GM18499 (cell line): Measurements from ENCODE around the gene MSH6.
A peak's percentile ranks its signal among the peaks of the same experiment; 100 is the strongest.

Source experiments
- ATAC-seq: cut with Tn5 transposase; IDR thresholded peaks from one replicate; pipeline ENCODE4 v1.9.1; 2021; ENCODE audit warnings: moderate number of reproducible peaks; ENCODE audit not compliant: insufficient read depth, unreplicated experiment

Gene MSH6, protein sequence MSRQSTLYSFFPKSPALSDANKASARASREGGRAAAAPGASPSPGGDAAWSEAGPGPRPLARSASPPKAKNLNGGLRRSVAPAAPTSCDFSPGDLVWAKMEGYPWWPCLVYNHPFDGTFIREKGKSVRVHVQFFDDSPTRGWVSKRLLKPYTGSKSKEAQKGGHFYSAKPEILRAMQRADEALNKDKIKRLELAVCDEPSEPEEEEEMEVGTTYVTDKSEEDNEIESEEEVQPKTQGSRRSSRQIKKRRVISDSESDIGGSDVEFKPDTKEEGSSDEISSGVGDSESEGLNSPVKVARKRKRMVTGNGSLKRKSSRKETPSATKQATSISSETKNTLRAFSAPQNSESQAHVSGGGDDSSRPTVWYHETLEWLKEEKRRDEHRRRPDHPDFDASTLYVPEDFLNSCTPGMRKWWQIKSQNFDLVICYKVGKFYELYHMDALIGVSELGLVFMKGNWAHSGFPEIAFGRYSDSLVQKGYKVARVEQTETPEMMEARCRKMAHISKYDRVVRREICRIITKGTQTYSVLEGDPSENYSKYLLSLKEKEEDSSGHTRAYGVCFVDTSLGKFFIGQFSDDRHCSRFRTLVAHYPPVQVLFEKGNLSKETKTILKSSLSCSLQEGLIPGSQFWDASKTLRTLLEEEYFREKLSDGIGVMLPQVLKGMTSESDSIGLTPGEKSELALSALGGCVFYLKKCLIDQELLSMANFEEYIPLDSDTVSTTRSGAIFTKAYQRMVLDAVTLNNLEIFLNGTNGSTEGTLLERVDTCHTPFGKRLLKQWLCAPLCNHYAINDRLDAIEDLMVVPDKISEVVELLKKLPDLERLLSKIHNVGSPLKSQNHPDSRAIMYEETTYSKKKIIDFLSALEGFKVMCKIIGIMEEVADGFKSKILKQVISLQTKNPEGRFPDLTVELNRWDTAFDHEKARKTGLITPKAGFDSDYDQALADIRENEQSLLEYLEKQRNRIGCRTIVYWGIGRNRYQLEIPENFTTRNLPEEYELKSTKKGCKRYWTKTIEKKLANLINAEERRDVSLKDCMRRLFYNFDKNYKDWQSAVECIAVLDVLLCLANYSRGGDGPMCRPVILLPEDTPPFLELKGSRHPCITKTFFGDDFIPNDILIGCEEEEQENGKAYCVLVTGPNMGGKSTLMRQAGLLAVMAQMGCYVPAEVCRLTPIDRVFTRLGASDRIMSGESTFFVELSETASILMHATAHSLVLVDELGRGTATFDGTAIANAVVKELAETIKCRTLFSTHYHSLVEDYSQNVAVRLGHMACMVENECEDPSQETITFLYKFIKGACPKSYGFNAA (N-terminal part only)

DNA sequence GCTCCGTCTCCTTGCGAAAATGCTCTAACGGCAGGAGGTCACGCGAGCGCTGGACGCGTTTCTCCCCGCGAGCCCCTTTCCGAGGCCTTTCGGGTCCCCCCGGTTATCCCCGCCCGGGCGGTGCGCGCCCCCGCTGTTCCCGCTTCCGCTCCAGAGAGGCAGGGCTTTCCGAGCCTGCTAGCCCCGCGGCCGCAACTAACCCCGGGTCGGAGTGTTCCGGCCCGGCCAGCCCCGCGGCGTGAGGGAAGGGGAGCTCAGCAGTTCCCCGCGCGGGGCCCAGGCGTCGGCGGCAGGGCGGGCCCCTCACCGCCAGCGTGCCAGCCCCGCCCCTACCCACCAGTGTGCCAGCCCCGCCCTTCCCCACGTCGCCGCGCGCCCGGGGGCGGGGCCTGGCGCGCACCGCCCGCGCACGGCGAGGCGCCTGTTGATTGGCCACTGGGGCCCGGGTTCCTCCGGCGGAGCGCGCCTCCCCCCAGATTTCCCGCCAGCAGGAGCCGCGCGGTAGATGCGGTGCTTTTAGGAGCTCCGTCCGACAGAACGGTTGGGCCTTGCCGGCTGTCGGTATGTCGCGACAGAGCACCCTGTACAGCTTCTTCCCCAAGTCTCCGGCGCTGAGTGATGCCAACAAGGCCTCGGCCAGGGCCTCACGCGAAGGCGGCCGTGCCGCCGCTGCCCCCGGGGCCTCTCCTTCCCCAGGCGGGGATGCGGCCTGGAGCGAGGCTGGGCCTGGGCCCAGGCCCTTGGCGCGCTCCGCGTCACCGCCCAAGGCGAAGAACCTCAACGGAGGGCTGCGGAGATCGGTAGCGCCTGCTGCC, at the start of gene MSH6:
Gene MSH6, plus strand, starts transcription at position 475 of the 815 bp plus-strand sequence. Its CDS starts 89 bp downstream, at position 564.
- peak; percentile 42 for ATAC-seq

DNA sequence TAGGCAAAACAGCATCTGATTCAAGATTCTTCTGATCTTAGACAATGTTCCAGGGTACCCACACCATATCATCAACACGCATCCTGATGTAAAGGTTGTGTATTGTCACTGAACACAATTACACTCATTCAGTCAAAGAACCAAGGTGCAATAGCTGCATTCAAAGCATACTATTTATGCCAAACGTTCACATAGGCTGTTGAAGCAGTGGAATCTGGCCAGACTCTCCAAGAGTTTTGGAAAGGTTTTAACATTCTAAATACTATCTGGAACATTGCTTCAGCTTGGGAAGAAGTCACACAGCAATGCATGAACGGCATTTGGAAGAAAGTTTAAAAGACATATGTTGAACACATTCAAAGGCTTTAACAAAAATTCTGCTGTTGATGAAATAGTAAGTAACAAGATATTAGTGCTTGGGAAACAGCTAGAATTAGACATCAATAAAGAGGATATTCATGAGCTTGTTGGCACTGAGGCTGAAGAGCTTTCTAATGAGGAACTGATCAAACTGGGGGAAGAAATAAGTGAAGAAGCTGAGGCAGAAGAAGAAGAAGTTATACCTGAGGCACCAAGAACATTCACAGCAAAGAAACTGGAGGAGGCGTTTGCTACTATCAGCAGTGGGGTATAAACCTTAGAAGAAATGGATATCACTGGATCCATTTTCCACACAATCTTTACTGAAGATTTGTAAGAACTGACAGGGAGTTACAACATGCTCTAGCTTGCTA, 47.6 kb upstream of the MSH6 start:
- no peak for ATAC-seq

DNA sequence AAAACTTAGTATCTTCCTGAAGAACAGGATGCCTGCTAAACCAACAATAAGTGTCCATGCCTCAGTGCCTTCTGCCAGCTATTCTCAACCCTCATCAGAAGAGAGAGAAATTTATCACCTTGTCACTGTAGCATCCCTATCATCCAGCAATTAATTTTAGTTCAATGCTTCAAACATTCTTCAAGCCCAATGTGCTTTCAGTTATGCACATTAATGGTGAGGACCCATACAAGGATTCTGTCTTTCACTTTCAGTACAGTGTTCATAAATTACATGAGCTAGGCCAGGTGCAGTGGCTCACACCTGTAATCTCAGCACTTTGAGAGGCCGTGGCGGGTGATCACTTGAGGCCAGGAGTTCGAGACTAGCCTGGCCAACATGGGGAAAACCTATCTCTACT, 47.0 kb upstream of the MSH6 start:
- no peak for ATAC-seq

DNA sequence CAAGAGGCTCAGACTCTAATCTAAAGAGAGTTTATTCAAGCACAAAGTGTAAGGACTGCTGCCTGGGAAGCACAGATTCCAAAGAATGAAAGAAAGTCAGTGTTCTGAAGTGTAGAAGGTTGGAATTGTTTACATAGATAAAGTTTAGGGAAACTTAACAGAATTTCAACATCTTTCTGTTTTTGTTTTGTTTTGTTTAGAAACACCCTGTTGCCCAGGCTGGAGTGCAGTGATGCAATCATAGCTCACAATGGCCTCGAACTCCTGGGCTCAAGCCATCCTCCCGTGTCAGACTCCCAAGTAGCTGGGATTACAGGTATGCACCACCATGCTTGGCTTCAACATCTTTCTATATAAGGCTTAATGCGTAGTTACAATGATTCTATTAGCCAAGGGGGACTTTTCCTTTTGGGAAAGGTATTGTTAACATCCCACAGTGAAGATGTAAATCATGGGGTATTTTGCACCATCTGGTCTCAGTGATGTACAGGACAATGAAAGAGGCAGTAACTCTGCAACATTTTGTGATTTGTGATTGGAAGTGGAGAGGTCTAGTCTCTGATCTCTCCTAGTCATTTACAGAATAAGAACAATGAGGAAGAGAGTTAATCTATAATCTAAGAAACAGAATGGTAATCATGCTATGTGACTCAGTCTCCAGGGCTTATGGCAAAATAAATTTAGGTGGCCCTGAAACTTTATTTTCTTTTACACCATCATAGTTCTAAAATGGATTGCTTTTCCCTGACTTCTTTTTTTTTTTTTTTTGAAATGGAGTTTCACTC, 45.6 kb upstream of the MSH6 start:
- no peak for ATAC-seq

DNA sequence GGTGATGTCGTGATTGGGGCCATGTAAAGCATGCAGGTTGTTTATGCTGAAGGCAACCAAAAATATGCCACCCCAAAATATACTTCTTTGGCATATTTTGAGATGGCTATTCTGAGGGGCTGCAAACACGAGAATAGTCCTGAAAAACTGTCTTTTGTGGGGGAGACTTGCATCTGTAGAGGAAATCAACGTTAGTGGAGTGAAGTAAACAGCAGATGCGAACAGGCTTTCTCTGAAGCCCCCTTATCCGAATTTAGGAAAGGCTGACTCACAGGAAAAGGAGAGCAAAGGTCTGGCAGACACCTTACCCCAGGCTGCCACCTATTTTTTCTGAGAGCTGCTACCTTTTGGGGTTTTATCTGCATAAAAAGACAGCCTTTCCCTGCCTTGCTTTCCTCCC, 44.6 kb upstream of the MSH6 start:
- ATAC-seq, result no peak

DNA sequence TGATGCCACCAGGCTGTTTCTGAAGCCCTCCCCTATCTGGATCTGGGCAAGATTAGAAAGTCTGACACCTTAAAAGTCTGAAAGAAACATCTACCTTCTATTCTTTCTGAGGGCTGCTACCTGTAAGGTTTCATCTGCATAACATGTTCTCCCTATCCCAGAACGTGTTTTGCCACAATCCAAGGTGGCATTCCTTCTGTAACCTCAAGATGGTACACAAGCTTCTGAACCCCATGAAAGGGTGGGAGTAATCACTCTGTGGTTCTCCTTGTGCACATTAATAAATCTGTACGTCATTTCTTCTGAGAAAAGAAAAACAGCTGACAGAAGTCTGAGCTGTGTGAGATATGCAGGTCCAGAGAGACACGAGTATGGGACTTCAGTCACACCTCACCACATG, 41.8 kb upstream of the MSH6 start:
- no peak for ATAC-seq

DNA sequence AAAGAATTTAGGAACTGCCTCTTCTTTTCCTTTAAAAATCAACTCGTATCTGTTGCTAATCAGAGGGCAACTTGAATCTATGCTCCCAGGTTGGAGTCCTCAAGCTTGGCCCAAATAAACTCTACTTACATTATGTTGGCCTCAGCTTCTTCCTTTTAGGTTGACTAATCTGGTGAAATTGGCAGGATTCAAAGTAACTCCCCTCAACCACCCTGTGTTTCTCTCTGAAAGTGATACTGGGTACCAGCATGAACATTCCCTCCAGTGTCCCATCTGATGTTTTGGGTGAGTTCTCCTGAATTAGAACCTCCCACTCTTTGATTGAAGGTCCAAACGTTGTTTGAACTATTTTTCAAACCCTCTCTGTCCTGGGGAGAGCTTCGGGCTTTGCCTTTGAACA, 41.3 kb upstream of the MSH6 start:
- no peak for ATAC-seq

DNA sequence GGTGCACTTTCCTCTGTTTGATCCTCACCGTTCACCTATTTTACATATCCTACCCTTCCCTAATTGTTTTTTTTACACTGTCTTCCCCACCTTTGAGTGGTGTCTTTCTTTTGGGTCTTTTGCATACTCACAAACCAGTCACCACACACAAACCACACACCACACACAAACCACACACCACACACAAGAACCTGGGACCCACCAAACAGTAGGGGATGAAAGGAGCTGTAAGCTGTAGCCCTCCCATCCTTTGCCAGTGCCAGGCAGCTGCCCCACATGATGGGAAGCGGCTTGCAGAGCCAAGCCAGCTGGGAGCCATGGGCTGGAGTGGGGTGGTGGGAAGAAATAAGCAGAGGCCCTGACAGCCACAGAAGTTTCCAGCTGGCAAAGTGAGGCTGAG, 38.9 kb upstream of the MSH6 start:
- no peak for ATAC-seq

DNA sequence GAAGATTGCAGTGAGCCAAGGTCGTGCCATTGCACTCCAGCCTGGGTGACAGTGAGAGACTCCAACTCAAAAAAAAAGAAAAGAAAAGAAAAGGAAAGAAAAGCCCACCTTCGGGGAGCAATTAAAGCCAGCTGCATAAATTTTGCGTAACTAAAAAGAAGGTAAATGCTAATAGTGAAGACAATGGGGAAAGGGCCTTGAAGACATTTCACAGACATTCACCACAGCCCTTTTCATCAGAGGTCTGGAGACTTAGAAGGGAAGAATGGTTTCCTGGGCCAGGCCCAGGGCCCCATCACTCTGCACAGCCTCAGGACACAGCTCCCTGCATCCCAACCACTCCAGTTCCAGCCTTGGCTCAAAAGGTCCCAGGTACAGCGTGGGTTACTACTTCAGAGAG, 35.1 kb upstream of the MSH6 start:
- no peak for ATAC-seq

DNA sequence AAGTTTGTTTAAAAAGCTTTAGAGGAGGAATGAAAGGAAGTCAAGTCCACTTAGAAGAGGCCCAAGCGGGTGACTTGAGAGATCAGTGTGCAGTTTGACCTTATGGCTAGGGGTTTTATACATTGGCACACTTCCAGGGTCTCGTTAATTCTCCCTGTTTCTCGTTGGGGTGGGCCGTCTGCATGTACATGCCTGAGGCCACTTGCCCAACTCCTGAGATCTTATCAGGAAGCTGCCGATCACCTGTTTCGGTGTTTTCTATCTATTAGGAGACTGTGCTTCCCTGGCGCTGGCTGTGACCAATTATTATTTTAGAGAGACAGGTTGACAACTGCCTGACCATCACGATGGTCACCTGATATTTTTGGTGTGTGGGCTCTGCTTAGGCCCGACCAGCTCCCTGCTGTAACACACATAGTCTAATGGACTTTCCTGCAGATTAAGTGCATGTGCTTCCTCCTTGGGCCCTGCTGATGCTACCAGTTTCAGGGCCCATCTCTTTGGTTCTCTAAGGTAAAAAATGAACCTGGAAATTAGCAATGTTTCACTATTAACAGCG, 31.0 kb upstream of the MSH6 start:
- ATAC-seq, result no peak

DNA sequence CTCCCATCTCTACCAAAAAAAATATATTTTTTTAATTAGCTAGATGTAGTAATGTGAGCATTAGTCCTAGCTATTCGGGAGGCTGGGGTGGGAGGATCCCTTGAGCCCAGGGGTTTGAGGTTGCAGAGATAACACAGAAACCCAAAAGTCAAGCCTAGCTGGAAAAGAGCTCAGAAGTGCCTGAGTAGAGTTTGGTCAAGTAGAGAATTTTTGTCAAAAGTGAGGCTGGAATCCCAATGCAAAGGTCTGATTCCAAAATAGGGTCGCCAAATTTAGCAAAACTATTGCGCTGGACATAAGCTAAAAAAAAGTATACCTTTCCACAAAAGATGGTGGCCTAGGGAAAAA, 15.5 kb upstream of the MSH6 start:
- ATAC-seq, result no peak

DNA sequence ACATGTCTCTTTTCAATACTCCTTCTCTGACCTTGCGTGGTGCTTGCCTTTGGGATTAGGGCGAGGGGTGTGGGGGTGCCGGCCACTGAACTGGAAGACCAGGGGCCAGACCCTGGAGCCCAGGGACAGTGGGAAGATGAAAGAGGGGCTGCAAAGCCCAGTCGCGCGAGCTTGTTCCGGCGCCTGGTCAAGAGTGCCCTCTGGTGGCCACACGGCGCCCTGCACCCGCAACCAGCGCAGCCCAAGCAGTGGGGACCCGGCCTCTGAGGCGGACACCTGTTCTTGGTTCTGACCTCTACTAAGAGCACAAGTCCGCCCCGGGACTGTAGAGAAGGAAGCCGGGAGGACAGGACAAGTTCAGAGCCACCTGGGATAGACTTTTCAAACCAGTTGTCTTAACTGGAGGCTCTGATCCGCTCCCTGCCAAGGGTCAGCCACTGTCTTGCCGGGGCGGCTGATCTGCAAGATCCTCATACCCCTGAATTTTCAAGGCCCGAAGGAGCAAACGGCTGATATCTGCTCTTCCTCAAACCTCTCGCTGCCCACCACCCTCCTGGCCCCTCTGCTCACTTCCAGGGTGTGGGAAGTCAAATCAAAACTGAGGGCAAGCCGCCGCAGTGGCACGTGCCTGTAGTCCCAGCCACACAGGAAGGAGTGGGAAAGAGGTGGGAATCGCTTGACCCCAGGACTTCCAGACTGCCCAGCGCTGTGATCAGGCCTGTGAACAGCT, 14.9 kb upstream of the MSH6 start:
- ATAC-seq, result no peak

DNA sequence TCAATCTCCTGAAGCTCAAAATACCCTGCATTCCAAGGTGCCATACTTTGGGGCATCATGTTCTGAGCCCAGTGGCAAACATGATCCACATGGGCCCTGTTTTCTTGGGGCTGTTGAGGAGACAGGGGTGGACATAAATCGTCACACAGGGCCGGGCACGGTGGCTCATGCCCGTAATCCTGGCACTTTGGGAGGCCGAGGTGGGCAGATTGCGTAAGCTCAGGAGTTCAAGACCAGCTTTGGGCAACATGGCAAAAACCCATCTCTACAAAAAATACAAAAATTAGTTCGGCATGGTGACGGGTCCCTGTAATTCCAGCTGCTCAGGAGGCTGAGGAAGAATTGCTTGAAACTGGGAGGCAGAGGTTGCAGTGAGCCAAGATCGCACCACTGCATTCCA, 13.6 kb upstream of the MSH6 start:
- no peak for ATAC-seq

DNA sequence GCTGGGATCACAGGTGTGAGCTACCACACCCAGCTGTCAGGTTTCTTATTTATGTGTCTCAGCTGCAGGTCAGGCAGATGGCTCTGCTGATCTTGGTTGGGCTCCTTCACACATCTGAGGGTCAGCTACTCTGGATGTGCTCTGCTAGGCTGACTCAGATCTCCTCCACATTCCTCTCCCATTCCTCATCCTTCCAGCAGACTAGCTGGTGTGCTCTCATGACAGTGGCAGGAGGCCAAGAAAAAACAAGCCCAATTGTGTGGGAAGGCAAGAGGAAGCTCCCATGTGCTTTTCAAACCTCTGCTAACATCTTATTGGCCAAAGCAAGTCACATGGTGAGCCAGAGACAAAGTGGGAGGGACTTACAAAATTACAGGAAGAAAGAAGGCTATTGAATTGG, 11.7 kb upstream of the MSH6 start:
- no peak for ATAC-seq

DNA sequence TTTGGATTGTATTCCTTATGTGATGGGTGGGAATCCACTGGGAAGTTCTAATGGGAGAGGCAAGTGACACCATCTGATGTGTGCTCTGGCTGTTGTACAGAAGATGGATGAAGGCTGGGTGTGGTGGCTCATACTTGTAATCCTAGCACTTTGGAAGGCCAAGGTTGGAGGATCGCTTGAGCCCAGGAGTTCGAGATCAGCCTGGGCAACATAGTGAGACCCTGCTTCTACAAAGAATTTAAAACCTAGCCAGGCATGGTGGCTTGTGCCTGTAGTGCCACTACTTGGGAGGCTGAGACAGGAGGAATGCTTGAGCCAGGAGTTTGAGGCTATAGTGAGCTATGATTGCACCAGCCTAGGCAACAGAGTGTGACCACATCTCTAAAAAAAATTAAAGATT, 10.6 kb upstream of the MSH6 start:
- ATAC-seq, result no peak

DNA sequence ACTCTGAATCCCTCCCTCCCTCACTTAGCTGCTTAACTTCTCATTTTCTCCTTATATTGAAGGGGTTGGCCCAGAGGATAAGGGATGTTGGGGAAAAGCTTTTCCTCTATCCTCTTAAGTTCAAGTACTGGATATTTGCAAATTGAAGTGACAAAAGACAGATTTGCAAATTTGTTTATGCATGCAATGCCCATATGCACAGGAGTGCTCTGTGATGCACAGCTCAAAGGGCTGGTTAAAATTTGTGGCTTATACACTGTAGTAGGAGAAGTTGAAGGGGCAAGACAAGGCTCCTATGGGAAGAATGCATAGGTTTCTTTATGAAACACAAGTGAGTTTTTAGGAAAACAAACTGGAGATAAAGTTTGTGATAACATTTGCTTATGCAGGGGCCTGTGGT, 8.4 kb upstream of the MSH6 start:
- ATAC-seq, result no peak

DNA sequence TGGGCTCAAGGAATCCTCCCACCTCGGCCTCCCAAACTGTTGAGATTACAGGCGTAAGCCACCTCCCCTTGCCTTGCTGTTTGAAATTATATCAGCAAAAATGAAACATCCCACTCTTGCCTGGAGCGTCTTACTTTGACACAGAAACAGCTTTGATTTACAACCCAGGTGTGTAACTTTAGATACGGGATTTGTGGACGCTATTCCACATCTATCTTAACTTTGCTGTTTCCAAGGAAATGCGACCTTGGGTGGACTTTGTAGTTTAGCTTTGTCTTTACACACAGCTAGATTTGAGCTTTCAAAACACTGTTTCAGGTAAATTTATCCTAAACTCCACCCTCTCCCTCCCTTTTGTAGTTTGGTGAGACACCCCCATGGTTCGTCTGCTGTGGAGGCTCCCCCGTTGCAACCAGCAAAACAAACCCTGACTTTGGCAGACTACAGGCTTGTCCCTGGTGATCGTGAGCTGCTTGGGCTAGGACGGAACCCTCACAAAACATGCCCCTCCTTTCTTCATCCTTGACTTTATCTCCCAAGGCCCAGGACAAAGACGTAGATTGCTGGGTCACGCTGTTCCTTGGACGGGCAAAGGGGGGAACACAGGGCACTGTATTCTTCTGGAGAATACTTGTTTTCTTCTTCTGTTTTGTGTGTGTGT, 5.5 kb upstream of the MSH6 start:
- no peak for ATAC-seq
